ENCODE results near the gene FAM3A. TPM values are rescaled to one million over a fixed set of nuclear protein-coding genes. Genes with fewer than 3 reads are reported as not detected.
"Not testable (repeated sequence)": the region's sequence is repeated elsewhere in the genome, so short reads cannot be mapped to it uniquely, and the experiment has no call there.

Gene FAM3A
- 28.8 TPM for polyA plus RNA-seq (2012; ENCODE audit: insufficient read depth, insufficient read length)

GRCh38 chrX:154515966-154516655, at the start of gene FAM3A:
Gene FAM3A, minus strand, starts transcription at chrX:154516232. Its CDS starts 460 bp downstream, at chrX:154515772.
- H3K4me3 ChIP-seq (ENCODE audit: low read length): peak within 1 kb of the TSS; percentile 64
- peak; percentile 73 for DNase-seq (ENCODE audit: low read depth, low spot score)

GRCh38 chrX:154562295-154562694, 46.3 kb upstream of the FAM3A start:
- not testable (repeated sequence) for DNase-seq (ENCODE audit: low read depth, low spot score); H3K4me3 ChIP-seq (ENCODE audit: low read length)

- not testable (repeated sequence) for DNase-seq (ENCODE audit: low read depth, low spot score)
Observed at GRCh38 chrX:154560326-154560725, 44.3 kb upstream of the FAM3A start.

GRCh38 chrX:154558896-154559295, 42.9 kb upstream of the FAM3A start:
- H3K4me3 ChIP-seq (ENCODE audit: low read length); DNase-seq (ENCODE audit: low read depth, low spot score): not testable (repeated sequence)

More at GRCh38 chrX:154560326-154560725, 44.3 kb upstream of the FAM3A start:
- H3K4me3 ChIP-seq (ENCODE audit: low read length): not testable (repeated sequence)

GRCh38 chrX:154558060-154558690, 42.1 kb upstream of the FAM3A start:
- not testable (repeated sequence) for DNase-seq (ENCODE audit: low read depth, low spot score); H3K4me3 ChIP-seq (ENCODE audit: low read length)

- not testable (repeated sequence) for H3K4me3 ChIP-seq (ENCODE audit: low read length); DNase-seq (ENCODE audit: low read depth, low spot score)
Observed at GRCh38 chrX:154552112-154552806, 36.2 kb upstream of the FAM3A start.

GRCh38 chrX:154549766-154550165, 33.7 kb upstream of the FAM3A start:
- no peak for DNase-seq (ENCODE audit: low read depth, low spot score)
- H3K4me3 ChIP-seq (ENCODE audit: low read length): no peak overlapping the region

GRCh38 chrX:154548028-154548316, 31.9 kb upstream of the FAM3A start:
- DNase-seq (ENCODE audit: low read depth, low spot score): no peak
- H3K4me3 ChIP-seq (ENCODE audit: low read length): peak overlapping the region; percentile 86

GRCh38 chrX:154547245-154548027, 31.4 kb upstream of the FAM3A start, which contains the start of gene IKBKG:
Gene IKBKG, plus strand, starts transcription at chrX:154547620. Its CDS starts 4,383 bp downstream, at chrX:154552003.
- peak; percentile 78 for DNase-seq (ENCODE audit: low read depth, low spot score)
- peak within 1 kb of the TSS; percentile 86 for H3K4me3 ChIP-seq (ENCODE audit: low read length)

GRCh38 chrX:154546354-154547244, 30.6 kb upstream of the FAM3A start, which contains the start of gene G6PD:
Gene G6PD, minus strand, starts transcription at chrX:154546846. Its CDS starts 691 bp downstream, at chrX:154546155.
- DNase-seq (ENCODE audit: low read depth, low spot score): peak; percentile 40
- peak within 1 kb of the TSS; percentile 86 for H3K4me3 ChIP-seq (ENCODE audit: low read length)

GRCh38 chrX:154545673-154546274, 29.7 kb upstream of the FAM3A start:
- DNase-seq (ENCODE audit: low read depth, low spot score): no peak

GRCh38 chrX:154542723-154543424, 26.8 kb upstream of the FAM3A start:
- no peak overlapping the region for H3K4me3 ChIP-seq (ENCODE audit: low read length)
- DNase-seq (ENCODE audit: low read depth, low spot score): no peak

More at GRCh38 chrX:154545673-154546274, 29.7 kb upstream of the FAM3A start:
- peak overlapping the region; percentile 73 for H3K4me3 ChIP-seq (ENCODE audit: low read length)

- DNase-seq (ENCODE audit: low read depth, low spot score): no peak
- H3K4me3 ChIP-seq (ENCODE audit: low read length): no peak overlapping the region
Observed at GRCh38 chrX:154541896-154542722, 26.1 kb upstream of the FAM3A start.

- H3K4me3 ChIP-seq (ENCODE audit: low read length): no peak overlapping the region
- DNase-seq (ENCODE audit: low read depth, low spot score): no peak
Observed at GRCh38 chrX:154541589-154541895, 25.5 kb upstream of the FAM3A start.

- H3K4me3 ChIP-seq (ENCODE audit: low read length): no peak overlapping the region
- no peak for DNase-seq (ENCODE audit: low read depth, low spot score)
Observed at GRCh38 chrX:154540897-154541535, 25.0 kb upstream of the FAM3A start.

- not testable (repeated sequence) for DNase-seq (ENCODE audit: low read depth, low spot score); H3K4me3 ChIP-seq (ENCODE audit: low read length)
Observed at GRCh38 chrX:154540365-154540764, 24.3 kb upstream of the FAM3A start.
